Loucy (cell line): ENCODE data around the gene CIRBP.

Experiments used
- CTCF ChIP-seq: fragments of 200-600 bp; sonication (generic); conservative IDR thresholded peaks from 2 replicates; pipeline ENCODE4 v1.5.1; 2014; ENCODE audit warnings: mild to moderate bottlenecking, antibody characterized with exemption, low read length
- EZH2phosphoT487 ChIP-seq: fragments of 200-600 bp; IDR thresholded peaks from 2 replicates; pipeline ENCODE4 v1.6.1; 2018; ENCODE audit warnings: antibody characterized with exemption, mild to moderate bottlenecking, moderate library complexity, borderline replicate concordance

GRCh38 chr19:1252821-1253513 lies 16.2 kb upstream of the CIRBP start:
- no peak for TF ChIP-seq CTCF
- no peak for TF ChIP-seq EZH2phosphoT487
